RWPE2 (cell line): ENCODE data around the gene THRB.

Source experiments
- ATAC-seq: fragments of 200-7000 bp; cut with Tn5 transposase; 3 replicates; pipeline ENCODE4 v1.9.1; 2021; ENCODE audit warnings: low read depth
- DNase-seq: peaks from one replicate; pipeline ENCODE4 v3.0.0-alpha.2; 2020; ENCODE audit warnings: low spot score
- H3K27ac ChIP-seq: fragments of 450-650 bp; 2 replicates; pipeline ENCODE4 v1.5.1; 2017; ENCODE audit warnings: mild to moderate bottlenecking; ENCODE audit not compliant: poor library complexity, severe bottlenecking
- H3K27me3 ChIP-seq: fragments of 250-450 bp; sonication (Bioruptor Pico); 2 replicates; pipeline ENCODE4 v1.5.1; 2021; ENCODE audit warnings: mild to moderate bottlenecking, moderate library complexity; ENCODE audit not compliant: insufficient read depth, poor library complexity, severe bottlenecking
- H3K36me3 ChIP-seq: fragments of 250-450 bp; sonication (Bioruptor Pico); 2 replicates; pipeline ENCODE4 v1.5.1; 2020; ENCODE audit warnings: low read depth, mild to moderate bottlenecking, moderate library complexity
- H3K4me1 ChIP-seq: fragments of 250-450 bp; sonication (Bioruptor Pico); 2 replicates; pipeline ENCODE4 v1.5.1; 2021; ENCODE audit warnings: mild to moderate bottlenecking, moderate library complexity; ENCODE audit not compliant: insufficient read depth, poor library complexity, severe bottlenecking
- H3K4me3 ChIP-seq: fragments of 250-450 bp; sonication (Bioruptor Pico); 2 replicates; pipeline ENCODE4 v1.5.1; 2021; ENCODE audit warnings: mild to moderate bottlenecking, moderate library complexity; ENCODE audit not compliant: severe bottlenecking
- H3K9me3 ChIP-seq: fragments of 250-450 bp; sonication (Bioruptor Pico); 2 replicates; pipeline ENCODE4 v1.5.1; 2021; ENCODE audit warnings: mild to moderate bottlenecking, moderate library complexity; ENCODE audit not compliant: severe bottlenecking
- TF ChIP-seq, protein P1 (sequence below): fragments of 450-650 bp; IDR thresholded peaks from one replicate; pipeline ENCODE4 v1.5.1; 2017; ENCODE audit warnings: mild to moderate bottlenecking, moderate library complexity; ENCODE audit not compliant: poor library complexity, severe bottlenecking

THRB gene

DNA sequence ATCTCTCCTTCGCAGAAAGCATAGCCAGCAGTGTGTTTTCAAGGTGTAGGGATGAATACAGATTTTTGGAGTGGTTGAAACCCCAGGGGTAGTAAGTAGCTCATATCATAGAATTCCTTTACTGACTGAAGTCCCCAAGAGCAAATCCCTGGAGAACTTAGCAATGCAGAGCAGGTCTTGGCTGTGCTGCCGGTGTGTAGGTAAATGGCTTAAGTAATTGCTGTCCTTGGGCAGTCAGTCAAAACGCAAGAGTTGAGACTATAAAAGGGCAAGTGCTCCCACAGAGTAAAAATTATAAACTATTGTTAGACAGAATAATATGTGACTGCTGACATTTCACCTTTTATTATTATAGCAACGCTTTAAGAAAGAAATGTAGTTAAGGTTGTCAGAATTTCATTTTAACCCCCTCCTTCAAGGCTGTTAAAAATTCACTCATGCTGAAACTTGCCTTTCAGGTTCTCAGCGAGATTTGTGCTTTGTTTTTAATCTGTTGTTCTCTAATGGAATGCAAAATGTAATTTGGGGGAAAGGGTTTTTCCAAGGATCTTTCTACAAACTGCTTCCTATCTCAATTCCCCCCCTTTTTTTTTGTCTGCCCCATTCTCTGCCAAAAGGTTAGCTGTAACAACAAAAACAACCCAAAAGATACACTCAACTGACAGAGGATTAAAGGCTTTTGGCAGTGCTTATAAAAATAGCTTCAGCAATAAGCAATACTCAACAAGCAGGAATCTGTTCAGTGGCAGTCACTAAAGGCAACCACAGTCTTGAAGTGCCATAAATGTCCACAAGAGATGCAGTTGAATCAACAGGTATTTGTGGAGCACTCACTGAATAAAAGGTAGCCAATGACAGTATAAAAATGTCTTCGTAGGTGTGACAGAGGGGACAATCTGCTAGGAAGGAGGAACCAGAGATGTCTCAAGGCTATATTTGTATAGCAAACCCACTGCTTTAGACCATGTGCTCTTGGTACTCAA lies 105.3 kb downstream of the THRB start:
- H3K9me3 ChIP-seq = no peaks in the 10 kb centered on the region
- H3K27ac ChIP-seq = peak overlapping the region; percentile 33
- H3K36me3 ChIP-seq = no peaks in the 10 kb centered on the region
- no peaks in the 10 kb centered on the region for H3K27me3 ChIP-seq
- TF ChIP-seq, protein P1, sequence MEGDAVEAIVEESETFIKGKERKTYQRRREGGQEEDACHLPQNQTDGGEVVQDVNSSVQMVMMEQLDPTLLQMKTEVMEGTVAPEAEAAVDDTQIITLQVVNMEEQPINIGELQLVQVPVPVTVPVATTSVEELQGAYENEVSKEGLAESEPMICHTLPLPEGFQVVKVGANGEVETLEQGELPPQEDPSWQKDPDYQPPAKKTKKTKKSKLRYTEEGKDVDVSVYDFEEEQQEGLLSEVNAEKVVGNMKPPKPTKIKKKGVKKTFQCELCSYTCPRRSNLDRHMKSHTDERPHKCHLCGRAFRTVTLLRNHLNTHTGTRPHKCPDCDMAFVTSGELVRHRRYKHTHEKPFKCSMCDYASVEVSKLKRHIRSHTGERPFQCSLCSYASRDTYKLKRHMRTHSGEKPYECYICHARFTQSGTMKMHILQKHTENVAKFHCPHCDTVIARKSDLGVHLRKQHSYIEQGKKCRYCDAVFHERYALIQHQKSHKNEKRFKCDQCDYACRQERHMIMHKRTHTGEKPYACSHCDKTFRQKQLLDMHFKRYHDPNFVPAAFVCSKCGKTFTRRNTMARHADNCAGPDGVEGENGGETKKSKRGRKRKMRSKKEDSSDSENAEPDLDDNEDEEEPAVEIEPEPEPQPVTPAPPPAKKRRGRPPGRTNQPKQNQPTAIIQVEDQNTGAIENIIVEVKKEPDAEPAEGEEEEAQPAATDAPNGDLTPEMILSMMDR = no peak
- no peak for DNase-seq
- H3K4me1 ChIP-seq = peaks cover 30% of the 10 kb centered on the region
- no peak overlapping the region for H3K4me3 ChIP-seq
- ATAC-seq = no peak

GRCh38 chr3:24388611-24389010 lies 106.0 kb downstream of the THRB start:
- TF ChIP-seq, protein P1 = no peak
- H3K27me3 ChIP-seq = no peaks in the 10 kb centered on the region
- no peak overlapping the region for H3K4me3 ChIP-seq
- H3K4me1 ChIP-seq = peaks cover 30% of the 10 kb centered on the region
- ATAC-seq (no peak), DNase-seq (no peak)
- H3K27ac ChIP-seq = peak overlapping the region; percentile 32
- H3K36me3 ChIP-seq = no peaks in the 10 kb centered on the region
- no peaks in the 10 kb centered on the region for H3K9me3 ChIP-seq

GRCh38 chr3:24388159-24388558 lies 106.5 kb downstream of the THRB start:
- DNase-seq (no peak), ATAC-seq (no peak)
- Histone ChIP-seq H3K27me3 (no peaks in the 10 kb centered on the region), H3K36me3 (no peaks in the 10 kb centered on the region), H3K9me3 (no peaks in the 10 kb centered on the region), H3K4me1 (peaks cover 30% of the 10 kb centered on the region), H3K4me3 (no peak overlapping the region), H3K27ac (peak overlapping the region; percentile 32)
- TF ChIP-seq, protein P1 = no peak

DNA sequence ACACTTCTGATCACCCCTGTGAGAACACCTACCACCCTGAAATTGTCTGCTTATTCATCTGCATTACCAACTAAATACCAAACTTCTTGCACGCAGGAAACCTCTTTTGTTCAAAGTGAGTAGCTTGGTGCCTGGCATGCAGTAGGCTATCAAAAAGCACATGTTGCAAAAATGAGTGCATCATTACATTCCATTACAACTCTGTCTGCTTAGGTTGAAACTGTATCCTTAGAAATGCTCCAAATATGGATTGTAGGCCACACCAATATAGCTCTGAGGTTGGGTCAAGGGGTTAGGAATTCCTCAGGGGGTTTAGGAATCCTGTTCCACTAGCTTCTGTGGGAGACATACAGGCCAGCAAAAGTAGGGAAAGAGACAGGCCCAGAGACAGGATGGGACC lies 107.2 kb downstream of the THRB start:
- Histone ChIP-seq H3K9me3 (no peaks in the 10 kb centered on the region), H3K4me1 (peaks cover 30% of the 10 kb centered on the region), H3K27me3 (no peaks in the 10 kb centered on the region), H3K36me3 (no peaks in the 10 kb centered on the region), H3K4me3 (no peak overlapping the region), H3K27ac (peak overlapping the region; percentile 32)
- TF ChIP-seq, protein P1 = no peak
- DNase-seq (no peak), ATAC-seq (peak; percentile 78)

DNA sequence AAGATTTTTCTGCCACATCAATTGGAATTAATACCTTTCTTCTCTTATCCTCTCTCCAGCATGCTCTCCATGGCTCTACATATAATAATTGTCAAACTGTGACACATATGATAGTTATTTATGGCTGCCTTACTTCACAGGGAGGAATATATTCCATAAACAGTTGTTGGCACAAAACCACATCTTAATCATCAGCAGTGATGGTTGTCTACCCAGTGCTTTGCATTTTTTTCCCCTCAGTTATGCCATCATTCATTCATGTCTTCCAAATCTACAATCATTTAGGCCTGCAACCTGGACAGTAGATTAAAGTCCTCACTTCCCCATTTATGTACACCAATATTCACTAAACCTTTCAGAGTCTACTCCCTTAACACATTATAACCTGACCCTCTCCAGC lies 107.7 kb downstream of the THRB start:
- no peak for DNase-seq
- no peaks in the 10 kb centered on the region for H3K27me3 ChIP-seq

More for the DNA sequence above, 107.7 kb downstream of the THRB start:
- Histone ChIP-seq H3K4me1 (peaks cover 30% of the 10 kb centered on the region), H3K36me3 (no peaks in the 10 kb centered on the region), H3K27ac (peak overlapping the region; percentile 32), H3K9me3 (no peaks in the 10 kb centered on the region), H3K4me3 (no peak overlapping the region)
- peak; percentile 75 for ATAC-seq
- TF ChIP-seq, protein P1 = no peak
